K562 (cell line): Measurements from ENCODE around the gene PILRA. TPM values are rescaled to one million over a fixed set of nuclear protein-coding genes. Genes with fewer than 3 reads are reported as not detected.

Experiments
- CBX8 ChIP-seq: fragments of 200-600 bp; sonication (generic); IDR thresholded peaks from 2 replicates; pipeline ENCODE4 v1.6.1; 2012; ENCODE audit warnings: borderline replicate concordance, mixed run types, low read depth, mild to moderate bottlenecking, moderate library complexity, mixed read lengths, low read length, control low read depth, inconsistent platforms; ENCODE audit not compliant: poor library complexity, severe bottlenecking; ENCODE audit errors: extremely low read depth
- DMBX1 ChIP-seq: fragments of 250-450 bp; sonication (Bioruptor Pico); IDR thresholded peaks from 2 replicates; pipeline ENCODE4 v1.8.0; 2022; ENCODE audit warnings: inconsistent platforms, mild to moderate bottlenecking, moderate library complexity, borderline replicate concordance
- MED1 ChIP-seq: sonication (generic); formaldehyde crosslinking; IDR thresholded peaks from 2 replicates; pipeline ENCODE4 v1.8.1; 2023; ENCODE audit warnings: missing genetic modification reagents, borderline replicate concordance
- POLR2AphosphoS5 ChIP-seq: IDR thresholded peaks from 2 replicates; pipeline ENCODE4 v1.6.1; 2011; ENCODE audit warnings: mild to moderate bottlenecking, low read depth, low read length, moderate library complexity; ENCODE audit not compliant: control insufficient read depth, insufficient read depth
- TBP ChIP-seq: optimal IDR thresholded peaks from 2 replicates; pipeline ENCODE3; 2011; ENCODE audit warnings: low read depth, low read length, improper control_type of control experiment
- TEAD1 ChIP-seq, 2 experiments: fragments of 450-650 bp in 1 of 2; sonication (generic) in 1 of 2; formaldehyde crosslinking; IDR thresholded peaks; 2 replicates each; pipeline versions ENCODE4 v1.4.0 to v1.8.0; 2020 to 2022; ENCODE audit warnings: mild to moderate bottlenecking in 2 of 2, missing genetic modification reagents in 1 of 2
- ZC3H8 ChIP-seq: fragments of 450-650 bp; IDR thresholded peaks from 2 replicates; pipeline ENCODE4 v1.6.1; 2017
- ZNF124 ChIP-seq: sonication (generic); formaldehyde crosslinking; IDR thresholded peaks from 2 replicates; pipeline ENCODE4 v1.8.1; 2022; ENCODE audit warnings: missing genetic modification reagents
- ZNF197 ChIP-seq: fragments of 200-800 bp; sonication (Bioruptor generic); IDR thresholded peaks from 2 replicates; pipeline ENCODE4 v1.6.1; 2016; ENCODE audit warnings: low read depth, missing genetic modification characterization, missing compliant biosample characterization
- ZNF583 ChIP-seq: fragments of 250-450 bp; sonication (Bioruptor Pico); IDR thresholded peaks from 2 replicates; pipeline ENCODE4 v1.4.0; 2020
- polyA plus RNA-seq, 8 experiments: library from polyadenylated mRNA; depleted of rRNA in 4 of 8; stranded (reverse) in 5 of 8; unstranded in 3 of 8; fragments of >200 nt; fragmentation: Nextera tagmentation in 2 of 8; fragmentation: Illumina TruSeq in 1 of 8; extraction: Ambion mirVana in 2 of 8; extraction: Trizol in 1 of 8; gene quantifications; 2 replicates each; pipeline versions ENCODE4 v1.2.1 to v1.2.3, GENCODE V29; 2011 to 2014; ENCODE audit warnings: inconsistent platforms in 1 of 8, missing spikeins in 1 of 8
- total RNA-seq, 7 experiments: library from RNA; depleted of rRNA in 6 of 7; stranded (reverse); fragments of >200 nt in 6 of 7; fragmentation: Illumina TruSeq in 2 of 7; extraction: Trizol in 2 of 7; gene quantifications; 2 replicates each; pipeline versions ENCODE4 v1.2.1 to v1.2.3, GENCODE V29; 2011 to 2021; ENCODE audit warnings: low replicate concordance in 1 of 7
- TF ChIP-seq, protein P1 (sequence below): sonication (generic); formaldehyde crosslinking; IDR thresholded peaks from 2 replicates; pipeline ENCODE4 v1.8.0; 2022; ENCODE audit warnings: mild to moderate bottlenecking, missing genetic modification reagents
- TF ChIP-seq, protein P2 (sequence below): fragments of 450-650 bp; IDR thresholded peaks from 2 replicates; pipeline ENCODE4 v1.6.1; 2017; ENCODE audit warnings: antibody characterized with exemption
- TF ChIP-seq, protein P3 (sequence below), 2 experiments: fragments of 450-650 bp; formaldehyde crosslinking in 1 of 2; IDR thresholded peaks; 2 replicates each; pipeline versions ENCODE4 v1.4.0 to v1.6.1; 2014 to 2020; ENCODE audit warnings: mild to moderate bottlenecking in 2 of 2, borderline replicate concordance in 1 of 2, low read depth in 1 of 2

PILRA gene
- total and polyA plus RNA-seq, 9 of the 15 experiments (the other 6 are each of a cell fraction or from before 2014, with no cell fraction given): 0.13 to 1.8 (median 0.62) TPM

DNA sequence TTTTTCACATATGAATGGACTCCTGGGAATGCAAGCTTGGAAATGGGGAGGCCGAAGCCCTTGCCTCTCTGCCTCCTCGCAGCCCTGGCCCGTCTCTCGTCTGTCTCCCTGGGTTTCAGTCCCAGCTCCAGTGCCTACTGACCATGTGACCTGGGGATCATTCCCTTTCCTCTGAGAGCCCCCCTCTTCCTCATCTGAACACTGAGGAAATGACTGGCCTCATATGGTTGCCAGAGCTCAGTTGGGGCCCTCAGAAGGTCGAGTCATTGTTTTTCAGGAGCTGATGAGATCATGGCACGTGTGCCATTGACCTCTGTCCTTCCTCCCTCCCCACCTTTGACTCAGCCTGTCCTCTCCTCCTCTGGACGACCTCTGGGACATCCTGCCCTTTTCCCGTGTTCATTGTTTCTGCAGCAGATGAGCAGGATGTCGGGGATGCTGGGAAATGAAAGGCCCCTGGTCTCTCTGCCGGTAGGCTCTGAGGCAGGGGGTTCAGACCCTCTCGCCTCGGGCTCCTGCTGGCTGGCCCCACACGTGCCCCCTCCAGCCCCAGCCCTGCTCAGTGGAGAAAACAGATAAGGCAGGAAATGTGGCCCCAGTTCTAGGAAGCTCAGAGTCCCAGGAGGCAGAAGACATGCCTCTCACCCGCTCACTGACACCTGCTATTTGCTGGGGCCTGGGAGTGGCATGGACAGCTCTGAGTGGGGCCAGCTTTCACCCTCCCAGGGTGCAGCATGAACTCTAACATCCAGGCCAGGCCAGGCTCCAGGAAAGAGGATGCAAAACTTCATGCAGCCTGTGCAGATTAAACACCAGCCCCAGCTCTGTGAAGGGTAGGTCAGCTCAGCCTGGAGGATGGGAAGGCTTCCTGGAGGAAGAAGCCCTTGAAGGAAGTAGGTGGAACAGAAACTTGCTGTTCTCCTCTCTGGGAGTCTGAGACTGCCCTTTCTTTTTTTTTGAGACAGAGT is 71.3 kb downstream of the PILRA start (continued):
- peak; percentile 81; the same call in 1 of the 2 replicates for TF ChIP-seq ZNF197
- TF ChIP-seq TBP: peak; percentile 62
- no peak for TF ChIP-seq ZNF124
- TF ChIP-seq TEAD1 (CRISPR knock-in tag; IDR thresholded peaks at IDR 0.05): peak; percentile 16 to 27; a peak in 1 of 4 replicates
- TF ChIP-seq POLR2AphosphoS5: peak; percentile 51; the same call in 1 of the 2 replicates
- no peak for TF ChIP-seq ZC3H8
- TF ChIP-seq, protein P1, sequence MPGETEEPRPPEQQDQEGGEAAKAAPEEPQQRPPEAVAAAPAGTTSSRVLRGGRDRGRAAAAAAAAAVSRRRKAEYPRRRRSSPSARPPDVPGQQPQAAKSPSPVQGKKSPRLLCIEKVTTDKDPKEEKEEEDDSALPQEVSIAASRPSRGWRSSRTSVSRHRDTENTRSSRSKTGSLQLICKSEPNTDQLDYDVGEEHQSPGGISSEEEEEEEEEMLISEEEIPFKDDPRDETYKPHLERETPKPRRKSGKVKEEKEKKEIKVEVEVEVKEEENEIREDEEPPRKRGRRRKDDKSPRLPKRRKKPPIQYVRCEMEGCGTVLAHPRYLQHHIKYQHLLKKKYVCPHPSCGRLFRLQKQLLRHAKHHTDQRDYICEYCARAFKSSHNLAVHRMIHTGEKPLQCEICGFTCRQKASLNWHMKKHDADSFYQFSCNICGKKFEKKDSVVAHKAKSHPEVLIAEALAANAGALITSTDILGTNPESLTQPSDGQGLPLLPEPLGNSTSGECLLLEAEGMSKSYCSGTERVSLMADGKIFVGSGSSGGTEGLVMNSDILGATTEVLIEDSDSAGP (CRISPR knock-in tag): no peak
- peak; percentile 63 for TF ChIP-seq ZNF583
- TF ChIP-seq, protein P2, sequence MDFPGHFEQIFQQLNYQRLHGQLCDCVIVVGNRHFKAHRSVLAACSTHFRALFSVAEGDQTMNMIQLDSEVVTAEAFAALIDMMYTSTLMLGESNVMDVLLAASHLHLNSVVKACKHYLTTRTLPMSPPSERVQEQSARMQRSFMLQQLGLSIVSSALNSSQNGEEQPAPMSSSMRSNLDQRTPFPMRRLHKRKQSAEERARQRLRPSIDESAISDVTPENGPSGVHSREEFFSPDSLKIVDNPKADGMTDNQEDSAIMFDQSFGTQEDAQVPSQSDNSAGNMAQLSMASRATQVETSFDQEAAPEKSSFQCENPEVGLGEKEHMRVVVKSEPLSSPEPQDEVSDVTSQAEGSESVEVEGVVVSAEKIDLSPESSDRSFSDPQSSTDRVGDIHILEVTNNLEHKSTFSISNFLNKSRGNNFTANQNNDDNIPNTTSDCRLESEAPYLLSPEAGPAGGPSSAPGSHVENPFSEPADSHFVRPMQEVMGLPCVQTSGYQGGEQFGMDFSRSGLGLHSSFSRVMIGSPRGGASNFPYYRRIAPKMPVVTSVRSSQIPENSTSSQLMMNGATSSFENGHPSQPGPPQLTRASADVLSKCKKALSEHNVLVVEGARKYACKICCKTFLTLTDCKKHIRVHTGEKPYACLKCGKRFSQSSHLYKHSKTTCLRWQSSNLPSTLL: no peak; the same call in 1 of the 2 replicates
- TF ChIP-seq DMBX1 (CRISPR knock-in tag): peak; percentile 77
- TF ChIP-seq, protein P3, sequence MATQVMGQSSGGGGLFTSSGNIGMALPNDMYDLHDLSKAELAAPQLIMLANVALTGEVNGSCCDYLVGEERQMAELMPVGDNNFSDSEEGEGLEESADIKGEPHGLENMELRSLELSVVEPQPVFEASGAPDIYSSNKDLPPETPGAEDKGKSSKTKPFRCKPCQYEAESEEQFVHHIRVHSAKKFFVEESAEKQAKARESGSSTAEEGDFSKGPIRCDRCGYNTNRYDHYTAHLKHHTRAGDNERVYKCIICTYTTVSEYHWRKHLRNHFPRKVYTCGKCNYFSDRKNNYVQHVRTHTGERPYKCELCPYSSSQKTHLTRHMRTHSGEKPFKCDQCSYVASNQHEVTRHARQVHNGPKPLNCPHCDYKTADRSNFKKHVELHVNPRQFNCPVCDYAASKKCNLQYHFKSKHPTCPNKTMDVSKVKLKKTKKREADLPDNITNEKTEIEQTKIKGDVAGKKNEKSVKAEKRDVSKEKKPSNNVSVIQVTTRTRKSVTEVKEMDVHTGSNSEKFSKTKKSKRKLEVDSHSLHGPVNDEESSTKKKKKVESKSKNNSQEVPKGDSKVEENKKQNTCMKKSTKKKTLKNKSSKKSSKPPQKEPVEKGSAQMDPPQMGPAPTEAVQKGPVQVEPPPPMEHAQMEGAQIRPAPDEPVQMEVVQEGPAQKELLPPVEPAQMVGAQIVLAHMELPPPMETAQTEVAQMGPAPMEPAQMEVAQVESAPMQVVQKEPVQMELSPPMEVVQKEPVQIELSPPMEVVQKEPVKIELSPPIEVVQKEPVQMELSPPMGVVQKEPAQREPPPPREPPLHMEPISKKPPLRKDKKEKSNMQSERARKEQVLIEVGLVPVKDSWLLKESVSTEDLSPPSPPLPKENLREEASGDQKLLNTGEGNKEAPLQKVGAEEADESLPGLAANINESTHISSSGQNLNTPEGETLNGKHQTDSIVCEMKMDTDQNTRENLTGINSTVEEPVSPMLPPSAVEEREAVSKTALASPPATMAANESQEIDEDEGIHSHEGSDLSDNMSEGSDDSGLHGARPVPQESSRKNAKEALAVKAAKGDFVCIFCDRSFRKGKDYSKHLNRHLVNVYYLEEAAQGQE (IDR thresholded peaks at IDR 0.05; ENCODE audit: borderline replicate concordance): peak; percentile 42
- TF ChIP-seq, protein P3 (CRISPR knock-in tag; IDR thresholded peaks at IDR 0.05; ENCODE audit: low read depth): no peak
- TF ChIP-seq MED1 (CRISPR knock-in tag): no peak
- no peak for TF ChIP-seq CBX8
